ENCODE data around the gene ZNF446. TPM values are rescaled to one million over a fixed set of nuclear protein-coding genes. Genes with fewer than 3 reads are reported as not detected.

Gene ZNF446
- total RNA-seq, 1 donor = 18.1 TPM

DNA sequence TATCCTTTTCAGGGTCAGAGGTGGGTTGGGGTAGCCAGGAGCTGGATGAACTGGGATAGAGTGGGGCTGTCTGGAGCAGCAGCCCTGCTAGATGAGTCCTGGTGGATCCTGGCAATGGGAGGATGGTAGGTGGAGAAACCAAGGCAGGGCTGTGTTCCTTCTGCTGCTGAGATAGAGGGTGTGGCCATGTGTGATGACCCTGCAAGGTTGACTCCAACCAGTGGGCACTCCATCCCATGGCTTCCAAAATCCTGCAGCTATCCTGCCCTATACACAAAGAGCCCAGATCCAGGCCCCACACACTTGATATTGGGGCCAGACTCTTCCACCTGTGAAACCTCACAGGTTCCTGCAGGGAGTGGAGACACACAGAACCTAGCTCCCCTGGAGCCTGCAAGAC lies 2.4 kb upstream of the ZNF446 start:
- Histone ChIP-seq H3K4me3 (ENCODE audit: insufficient read depth, low read length) (no peak overlapping the region), H3K36me3 (ENCODE audit: insufficient read depth, low read length) (peaks cover 15% of the 10 kb centered on the region), H3K9me3 (ENCODE audit: low read depth, low read length) (no peaks in the 10 kb centered on the region), H3K4me1 (ENCODE audit: insufficient read depth, low read length) (peaks cover 18% of the 10 kb centered on the region), H3K27ac (ENCODE audit: low read depth, low read length) (peak overlapping the region; percentile 96), H3K27me3 (ENCODE audit: insufficient read depth, low read length) (no peaks in the 10 kb centered on the region), H4K20me1 (ENCODE audit: insufficient read depth, low read length) (peaks cover 12% of the 10 kb centered on the region), H2AFZ (ENCODE audit: low read length) (no peak overlapping the region), H3K79me2 (ENCODE audit: insufficient read depth, low read length) (peaks cover 13% of the 10 kb centered on the region), H3K4me2 (ENCODE audit: insufficient read depth, low read length) (no peak overlapping the region)
- TF ChIP-seq, protein P1, sequence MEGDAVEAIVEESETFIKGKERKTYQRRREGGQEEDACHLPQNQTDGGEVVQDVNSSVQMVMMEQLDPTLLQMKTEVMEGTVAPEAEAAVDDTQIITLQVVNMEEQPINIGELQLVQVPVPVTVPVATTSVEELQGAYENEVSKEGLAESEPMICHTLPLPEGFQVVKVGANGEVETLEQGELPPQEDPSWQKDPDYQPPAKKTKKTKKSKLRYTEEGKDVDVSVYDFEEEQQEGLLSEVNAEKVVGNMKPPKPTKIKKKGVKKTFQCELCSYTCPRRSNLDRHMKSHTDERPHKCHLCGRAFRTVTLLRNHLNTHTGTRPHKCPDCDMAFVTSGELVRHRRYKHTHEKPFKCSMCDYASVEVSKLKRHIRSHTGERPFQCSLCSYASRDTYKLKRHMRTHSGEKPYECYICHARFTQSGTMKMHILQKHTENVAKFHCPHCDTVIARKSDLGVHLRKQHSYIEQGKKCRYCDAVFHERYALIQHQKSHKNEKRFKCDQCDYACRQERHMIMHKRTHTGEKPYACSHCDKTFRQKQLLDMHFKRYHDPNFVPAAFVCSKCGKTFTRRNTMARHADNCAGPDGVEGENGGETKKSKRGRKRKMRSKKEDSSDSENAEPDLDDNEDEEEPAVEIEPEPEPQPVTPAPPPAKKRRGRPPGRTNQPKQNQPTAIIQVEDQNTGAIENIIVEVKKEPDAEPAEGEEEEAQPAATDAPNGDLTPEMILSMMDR (IDR thresholded peaks at IDR 0.05; ENCODE audit: extremely low read depth, low read depth, low read length) = no peak
- no peak for DNase-seq (ENCODE audit: insufficient read length, low spot score, missing footprints)

DNA sequence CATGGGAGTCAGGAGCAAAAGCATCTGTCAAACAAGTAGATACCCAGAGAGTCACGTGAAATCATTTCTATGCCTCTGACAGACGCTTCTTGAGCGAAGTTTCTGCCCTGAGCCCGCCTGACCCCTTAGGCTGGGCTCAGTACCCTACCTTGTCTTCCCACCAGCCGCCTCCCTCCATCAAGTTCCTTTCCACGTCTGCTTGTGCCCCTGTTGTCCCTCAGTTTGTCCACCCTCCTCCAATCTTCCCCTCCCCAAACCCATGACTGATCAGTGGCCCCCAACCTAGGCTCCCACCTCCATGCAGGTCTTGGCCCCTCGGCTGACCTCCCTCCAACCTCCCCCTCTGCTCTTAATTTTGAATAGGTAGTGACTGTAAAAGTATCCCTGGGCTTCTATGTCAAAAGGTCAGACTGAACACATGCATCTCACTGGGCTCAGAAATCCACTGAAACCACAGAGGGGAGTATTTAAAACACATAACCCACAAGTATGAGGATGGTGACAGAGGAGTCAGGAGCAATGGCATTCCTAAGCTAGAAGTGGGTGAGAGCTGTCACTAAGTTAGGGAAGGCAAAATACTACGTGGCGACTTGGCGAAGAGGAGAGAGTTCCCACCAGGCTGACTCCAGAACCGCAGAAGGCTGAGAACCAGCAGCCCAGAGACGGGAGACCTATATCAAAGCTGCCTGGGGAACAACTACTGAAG lies 1.7 kb upstream of the ZNF446 start:
- no peaks in the 10 kb centered on the region for H3K27me3 ChIP-seq (ENCODE audit: insufficient read depth, low read length)
- H4K20me1 ChIP-seq (ENCODE audit: insufficient read depth, low read length) = peaks cover 6% of the 10 kb centered on the region
- TF ChIP-seq, protein P1 (IDR thresholded peaks at IDR 0.05; ENCODE audit: extremely low read depth, low read depth, low read length) = no peak
- H3K79me2 ChIP-seq (ENCODE audit: insufficient read depth, low read length) = peaks cover 6% of the 10 kb centered on the region
- peak; percentile 96 for DNase-seq (ENCODE audit: insufficient read length, low spot score, missing footprints)
- no peaks in the 10 kb centered on the region for H3K9me3 ChIP-seq (ENCODE audit: low read depth, low read length)
- no peak overlapping the region for H2AFZ ChIP-seq (ENCODE audit: low read length)
- H3K27ac ChIP-seq (ENCODE audit: low read depth, low read length) = peak overlapping the region; percentile 96
- peak overlapping the region; percentile 95 for H3K4me2 ChIP-seq (ENCODE audit: insufficient read depth, low read length)
- peaks cover 18% of the 10 kb centered on the region for H3K4me1 ChIP-seq (ENCODE audit: insufficient read depth, low read length)
- H3K4me3 ChIP-seq (ENCODE audit: insufficient read depth, low read length) = peak overlapping the region; percentile 80
- peaks cover 15% of the 10 kb centered on the region for H3K36me3 ChIP-seq (ENCODE audit: insufficient read depth, low read length)

DNA sequence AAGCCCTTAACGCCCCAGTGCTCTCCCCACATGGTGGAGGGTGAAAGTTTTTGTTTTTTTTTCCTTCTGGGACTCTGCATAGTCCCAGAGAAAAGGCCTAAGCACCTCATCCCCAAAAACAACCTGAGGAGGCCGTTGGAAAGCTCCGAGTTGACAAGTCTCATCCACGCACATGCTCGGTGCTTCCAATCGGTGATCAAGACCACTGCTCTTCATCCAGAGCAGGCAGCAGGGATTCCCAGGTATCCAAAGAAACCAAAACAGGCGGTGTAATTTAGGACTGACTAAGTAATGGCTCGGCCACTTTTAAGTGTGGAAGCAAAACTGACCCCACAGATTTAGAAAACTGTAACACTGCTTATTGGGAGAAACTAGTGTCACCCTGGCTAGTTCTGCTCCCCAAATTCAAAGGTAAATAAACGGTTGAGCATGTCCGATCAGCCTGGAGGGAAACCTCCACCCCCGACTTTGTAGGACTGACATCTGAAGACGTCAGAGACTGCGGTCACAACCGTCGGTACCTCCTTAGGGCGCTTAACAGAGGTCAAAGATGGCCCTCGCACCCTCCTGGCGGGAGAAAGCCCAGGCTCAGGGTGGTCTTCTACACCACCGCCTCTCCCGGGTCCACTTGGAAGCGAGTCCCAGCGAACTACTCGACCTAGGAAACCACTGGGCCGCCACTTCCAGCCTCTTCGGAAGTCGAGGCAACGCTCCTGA lies 997 bp upstream of the ZNF446 start:
- Histone ChIP-seq H3K36me3 (ENCODE audit: insufficient read depth, low read length) (peaks cover 15% of the 10 kb centered on the region), H4K20me1 (ENCODE audit: insufficient read depth, low read length) (peaks cover 4% of the 10 kb centered on the region), H3K9me3 (ENCODE audit: low read depth, low read length) (no peaks in the 10 kb centered on the region), H3K27me3 (ENCODE audit: insufficient read depth, low read length) (no peaks in the 10 kb centered on the region), H3K4me3 (ENCODE audit: insufficient read depth, low read length) (peak overlapping the region; percentile 80), H3K79me2 (ENCODE audit: insufficient read depth, low read length) (no peaks in the 10 kb centered on the region), H3K4me1 (ENCODE audit: insufficient read depth, low read length) (peaks cover 18% of the 10 kb centered on the region), H3K27ac (ENCODE audit: low read depth, low read length) (peak overlapping the region; percentile 96), H2AFZ (ENCODE audit: low read length) (peak overlapping the region; percentile 85), H3K4me2 (ENCODE audit: insufficient read depth, low read length) (peak overlapping the region; percentile 95)
- no peak for DNase-seq (ENCODE audit: insufficient read length, low spot score, missing footprints)
- TF ChIP-seq, protein P1 (IDR thresholded peaks at IDR 0.05; ENCODE audit: extremely low read depth, low read depth, low read length) = no peak

DNA sequence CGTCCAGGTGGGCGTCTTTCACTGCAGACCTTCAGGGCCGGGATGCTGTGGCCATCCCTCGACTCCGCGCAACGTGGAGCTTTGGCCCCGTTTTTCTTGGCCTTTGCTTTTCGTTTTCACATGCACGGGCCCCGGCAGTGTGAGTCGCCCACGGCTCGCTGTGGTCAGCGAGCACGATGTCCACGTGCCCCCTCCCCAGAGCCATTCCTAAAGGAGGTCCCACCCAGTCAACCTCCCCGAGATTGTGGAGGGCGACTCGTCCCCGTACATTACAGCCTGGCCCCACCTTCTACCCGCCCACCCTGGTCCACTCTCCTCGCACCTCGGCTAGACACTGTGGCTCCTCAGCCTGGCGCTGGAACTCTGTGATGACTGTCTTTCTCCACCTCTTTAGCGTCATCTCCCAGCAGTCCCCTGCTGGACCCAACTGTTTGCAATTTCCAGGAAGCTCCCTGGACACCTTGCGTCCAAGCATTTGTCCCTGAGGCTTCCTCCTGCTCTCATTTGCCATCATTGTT lies 405 bp downstream of the ZNF446 start:
- H3K4me2 ChIP-seq (ENCODE audit: insufficient read depth, low read length) = peak overlapping the region; percentile 95
- TF ChIP-seq, protein P1 (IDR thresholded peaks at IDR 0.05; ENCODE audit: extremely low read depth, low read depth, low read length) = no peak
- H3K36me3 ChIP-seq (ENCODE audit: insufficient read depth, low read length) = peaks cover 15% of the 10 kb centered on the region
- no peak for DNase-seq (ENCODE audit: insufficient read length, low spot score, missing footprints)
- peaks cover 4% of the 10 kb centered on the region for H4K20me1 ChIP-seq (ENCODE audit: insufficient read depth, low read length)
- H3K9me3 ChIP-seq (ENCODE audit: low read depth, low read length) = no peaks in the 10 kb centered on the region
- peak overlapping the region; percentile 96 for H3K27ac ChIP-seq (ENCODE audit: low read depth, low read length)
- H3K79me2 ChIP-seq (ENCODE audit: insufficient read depth, low read length) = no peaks in the 10 kb centered on the region
- peak overlapping the region; percentile 80 for H3K4me3 ChIP-seq (ENCODE audit: insufficient read depth, low read length)
- H3K4me1 ChIP-seq (ENCODE audit: insufficient read depth, low read length) = peaks cover 18% of the 10 kb centered on the region
- H2AFZ ChIP-seq (ENCODE audit: low read length) = peak overlapping the region; percentile 85
- no peaks in the 10 kb centered on the region for H3K27me3 ChIP-seq (ENCODE audit: insufficient read depth, low read length)
